Measurements from ENCODE around the gene CACNG1. TPM values are rescaled to one million over a fixed set of nuclear protein-coding genes. Genes with fewer than 3 reads are reported as not detected.

The CACNG1 gene
- total RNA-seq, 1 experiment from 2014 or later: not detected

DNA sequence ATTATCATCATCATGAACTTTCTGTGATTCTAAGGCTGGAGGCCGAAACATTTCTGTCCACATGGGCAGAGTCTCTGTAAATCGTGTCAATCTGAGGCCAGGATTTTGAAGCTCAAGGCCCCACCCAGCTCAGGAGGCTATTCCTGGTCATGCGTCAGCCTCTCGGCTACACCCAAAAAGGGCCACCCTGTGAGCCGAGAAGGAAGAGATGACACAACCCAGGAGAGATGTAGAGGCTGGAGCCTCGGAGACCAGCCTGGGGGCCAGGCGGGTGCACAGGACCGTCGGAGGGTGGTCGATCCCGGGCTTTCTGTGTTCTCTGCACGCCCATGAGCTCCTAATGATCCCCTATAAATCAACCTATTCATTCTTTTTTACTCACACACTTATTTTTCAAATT, 1.1 kb upstream of the CACNG1 start:
- Histone ChIP-seq H2AFZ (ENCODE audit: low read length) (no peak overlapping the region), H2BK20ac (ENCODE audit: low read depth, low read length, poor library complexity, severe bottlenecking) (no peak overlapping the region), H3K9me3 (ENCODE audit: control insufficient read depth, low read depth, low read length) (no peaks in the 10 kb centered on the region), H3K27me3 (ENCODE audit: insufficient read depth, low read length) (no peaks in the 10 kb centered on the region), H3K23ac (ENCODE audit: insufficient read length, low read depth, low read length) (no peak overlapping the region), H3K4me2 (ENCODE audit: insufficient read depth, insufficient read length, low read length) (no peak overlapping the region), H3K23me2 (ENCODE audit: insufficient read length, low read depth, low read length, poor library complexity, severe bottlenecking) (no peaks in the 10 kb centered on the region), H4K5ac (ENCODE audit: insufficient read length, low read depth, low read length) (no peak overlapping the region), H4K91ac (ENCODE audit: insufficient read length, low read depth, low read length) (no peak overlapping the region), H3K9ac (ENCODE audit: extremely low read depth, insufficient read length, low read length) (no peak overlapping the region), H2BK12ac (ENCODE audit: insufficient read length, low read depth, low read length) (no peak overlapping the region), H2BK120ac (ENCODE audit: low read depth, low read length, poor library complexity, severe bottlenecking) (no peak overlapping the region), H3K27ac (ENCODE audit: insufficient read length, low read depth, low read length) (no peak overlapping the region), H3K14ac (ENCODE audit: insufficient read depth, low read length) (no peak overlapping the region), H3T11ph (ENCODE audit: low read length) (no peak overlapping the region), H4K20me1 (ENCODE audit: control insufficient read depth, insufficient read depth, insufficient read length) (no peaks in the 10 kb centered on the region), H3K56ac (ENCODE audit: insufficient read length, low read depth, low read length) (no peak overlapping the region), H3K4me1 (ENCODE audit: insufficient read depth, low read length) (no peaks in the 10 kb centered on the region), H2BK15ac (ENCODE audit: low read depth, low read length) (no peak overlapping the region), H2BK5ac (ENCODE audit: insufficient read length, low read length) (no peak overlapping the region), H2AK5ac (ENCODE audit: insufficient read length, low read length) (no peak overlapping the region), H3K79me2 (ENCODE audit: insufficient read depth, low read length) (no peaks in the 10 kb centered on the region), H3K4ac (ENCODE audit: low read depth, low read length) (no peak overlapping the region), H3K18ac (ENCODE audit: insufficient read length, low read depth, low read length) (no peak overlapping the region), H4K8ac (replicated peaks; ENCODE audit: insufficient read length, low read depth, low read length) (no peak overlapping the region), H3K79me1 (ENCODE audit: insufficient read depth, low read depth, low read length, poor library complexity, severe bottlenecking) (no peaks in the 10 kb centered on the region)
- peaks cover 9 to 12% of the 10 kb centered on the region in 2 experiments for H3K9me3 Mint-ChIP-seq
- TF ChIP-seq, protein P1, sequence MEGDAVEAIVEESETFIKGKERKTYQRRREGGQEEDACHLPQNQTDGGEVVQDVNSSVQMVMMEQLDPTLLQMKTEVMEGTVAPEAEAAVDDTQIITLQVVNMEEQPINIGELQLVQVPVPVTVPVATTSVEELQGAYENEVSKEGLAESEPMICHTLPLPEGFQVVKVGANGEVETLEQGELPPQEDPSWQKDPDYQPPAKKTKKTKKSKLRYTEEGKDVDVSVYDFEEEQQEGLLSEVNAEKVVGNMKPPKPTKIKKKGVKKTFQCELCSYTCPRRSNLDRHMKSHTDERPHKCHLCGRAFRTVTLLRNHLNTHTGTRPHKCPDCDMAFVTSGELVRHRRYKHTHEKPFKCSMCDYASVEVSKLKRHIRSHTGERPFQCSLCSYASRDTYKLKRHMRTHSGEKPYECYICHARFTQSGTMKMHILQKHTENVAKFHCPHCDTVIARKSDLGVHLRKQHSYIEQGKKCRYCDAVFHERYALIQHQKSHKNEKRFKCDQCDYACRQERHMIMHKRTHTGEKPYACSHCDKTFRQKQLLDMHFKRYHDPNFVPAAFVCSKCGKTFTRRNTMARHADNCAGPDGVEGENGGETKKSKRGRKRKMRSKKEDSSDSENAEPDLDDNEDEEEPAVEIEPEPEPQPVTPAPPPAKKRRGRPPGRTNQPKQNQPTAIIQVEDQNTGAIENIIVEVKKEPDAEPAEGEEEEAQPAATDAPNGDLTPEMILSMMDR (conservative IDR thresholded peaks at IDR 0.05): no peak
- peaks cover 0 to 7% (median 0%) of the 10 kb centered on the region in 3 experiments; a peak in 3 of 7 replicates for H3K36me3 Mint-ChIP-seq (ENCODE audit: insufficient read depth in 1 of 3, low read depth in 3 of 3)
- H3K4me3 Mint-ChIP-seq: no peak overlapping the region
- H3K4me1 Mint-ChIP-seq: peaks cover 8 to 13% of the 10 kb centered on the region in 2 experiments; a peak in 3 of 4 replicates
- peaks cover 2% of the 10 kb centered on the region for H3K27me3 Mint-ChIP-seq (ENCODE audit: low read depth)
- no CpG with 5 or more reads among the region's 12 CpGs for WGBS (ENCODE audit: extremely low coverage, insufficient read length, low lambda C conversion rate)
- DNase-seq: no peak
- no peak overlapping the region for H3K27ac Mint-ChIP-seq

Data from H9 (cell line).